HG02943 (cell line): ENCODE results near the gene POLE2.
"Not testable (repeated sequence)": the region's sequence is repeated elsewhere in the genome, so short reads cannot be mapped to it uniquely, and the experiment has no call there.

Source experiments
- ATAC-seq: cut with Tn5 transposase; IDR thresholded peaks from one replicate; pipeline ENCODE4 v1.9.1; 2021; ENCODE audit warnings: mild to moderate bottlenecking, low read depth, moderate library complexity; ENCODE audit not compliant: unreplicated experiment

Gene POLE2

DNA sequence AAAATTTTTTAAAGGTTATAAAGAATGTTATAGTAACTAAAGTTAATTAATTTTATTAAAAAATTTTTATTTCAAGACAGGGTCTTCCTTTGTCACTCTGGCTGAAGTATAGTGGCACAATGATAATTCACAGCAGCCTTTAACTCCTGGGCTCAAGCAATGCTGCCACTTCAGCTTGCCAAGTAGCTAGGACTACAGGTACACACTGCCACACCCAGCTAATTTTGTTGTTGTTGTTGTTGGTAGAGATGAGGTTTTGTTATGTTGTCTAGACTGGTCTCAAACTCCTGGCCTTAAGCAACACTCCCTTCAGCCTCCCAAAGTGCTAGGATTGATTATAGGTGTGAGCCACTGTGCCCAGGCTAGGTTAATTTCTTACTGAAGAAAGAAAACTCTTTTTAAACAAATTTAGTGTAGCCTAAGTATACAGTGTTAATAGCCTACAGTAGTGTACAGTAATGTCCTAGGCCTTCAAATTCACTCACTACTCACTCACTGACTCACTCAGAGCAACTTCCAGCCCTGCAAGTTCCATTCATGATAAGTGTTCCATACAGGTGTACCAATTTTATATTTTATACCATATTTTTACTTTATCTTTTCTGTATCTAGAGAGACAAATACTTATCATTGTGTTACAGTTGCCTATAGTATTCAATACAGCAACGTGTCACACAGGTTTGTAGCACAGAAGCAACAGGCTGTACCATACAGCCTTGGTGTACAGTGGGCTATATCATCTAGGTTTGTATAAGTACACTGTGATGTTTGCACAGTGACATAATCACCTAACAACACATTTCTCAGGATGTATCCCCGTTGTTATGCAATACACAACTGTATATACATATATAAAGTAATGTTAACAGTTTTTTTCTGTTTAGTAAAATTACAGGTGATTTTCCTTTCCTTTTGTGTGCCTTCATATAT, 28.2 kb downstream of the POLE2 start:
- no peak for ATAC-seq

- not testable (repeated sequence) for ATAC-seq
Measured at GRCh38 chr14:49657500-49657899, 30.5 kb downstream of the POLE2 start.

DNA sequence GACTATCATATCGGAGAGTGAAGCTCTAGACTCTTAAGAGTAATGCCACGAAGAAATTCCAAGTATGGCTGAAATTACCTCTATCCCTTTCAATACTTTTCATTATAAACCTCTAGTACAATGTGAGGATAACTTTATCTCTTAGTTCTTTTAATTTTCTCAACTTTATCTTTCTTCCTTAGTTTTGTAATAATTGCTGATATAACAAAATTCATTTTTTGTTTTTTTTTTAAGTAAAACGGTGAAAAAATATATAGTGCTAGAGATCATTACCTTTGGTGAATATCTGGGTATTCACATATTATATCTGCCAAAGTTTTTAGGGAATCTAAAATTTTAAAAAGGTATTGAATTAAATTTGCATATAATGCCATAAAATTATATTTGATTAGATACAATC, 33.5 kb downstream of the POLE2 start:
- no peak for ATAC-seq

DNA sequence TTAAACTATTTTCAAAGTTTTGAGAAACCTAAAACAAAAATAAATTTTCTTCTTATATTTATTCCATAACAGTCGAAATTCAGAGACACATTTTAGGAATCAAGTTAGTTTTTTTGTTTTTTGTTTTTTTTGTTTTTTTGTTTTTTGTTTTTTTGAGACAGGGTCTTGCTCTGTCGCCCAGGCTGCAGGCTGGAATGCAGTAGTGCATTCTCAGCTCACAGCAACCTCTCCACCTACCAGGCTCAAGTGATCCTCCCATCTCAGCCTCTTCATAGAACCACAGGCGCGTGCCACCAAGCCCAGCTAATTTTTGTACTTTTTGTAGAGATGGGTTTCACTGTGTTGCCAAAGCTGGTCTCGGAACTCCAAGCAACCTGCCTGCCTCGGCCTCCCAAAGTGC, 34.5 kb downstream of the POLE2 start:
- no peak for ATAC-seq

DNA sequence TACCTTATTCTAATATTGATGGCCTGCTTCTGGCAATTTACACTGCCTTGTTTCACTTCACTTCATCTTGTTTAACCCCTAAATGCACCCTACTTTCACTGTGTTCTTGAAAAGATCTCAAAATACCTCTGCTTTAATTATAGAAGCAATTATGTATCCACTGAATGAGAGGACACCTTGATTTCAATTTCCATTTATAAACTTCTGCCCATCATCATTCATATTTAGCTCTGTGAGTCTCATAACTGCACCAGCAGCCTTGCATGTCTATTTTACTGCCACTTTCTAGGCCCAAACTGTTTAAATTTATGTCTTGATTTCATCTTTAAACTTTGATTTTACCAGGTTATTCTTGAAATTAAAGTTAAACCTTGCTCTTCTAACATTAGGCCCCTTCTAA, 45.9 kb downstream of the POLE2 start:
- no peak for ATAC-seq

GRCh38 chr14:49641697-49642129, 46.3 kb downstream of the POLE2 start:
- no peak for ATAC-seq

- ATAC-seq, result no peak
Measured at GRCh38 chr14:49640540-49641417, 47.2 kb downstream of the POLE2 start.

GRCh38 chr14:49637534-49638078, 50.4 kb downstream of the POLE2 start:
- ATAC-seq, result no peak

DNA sequence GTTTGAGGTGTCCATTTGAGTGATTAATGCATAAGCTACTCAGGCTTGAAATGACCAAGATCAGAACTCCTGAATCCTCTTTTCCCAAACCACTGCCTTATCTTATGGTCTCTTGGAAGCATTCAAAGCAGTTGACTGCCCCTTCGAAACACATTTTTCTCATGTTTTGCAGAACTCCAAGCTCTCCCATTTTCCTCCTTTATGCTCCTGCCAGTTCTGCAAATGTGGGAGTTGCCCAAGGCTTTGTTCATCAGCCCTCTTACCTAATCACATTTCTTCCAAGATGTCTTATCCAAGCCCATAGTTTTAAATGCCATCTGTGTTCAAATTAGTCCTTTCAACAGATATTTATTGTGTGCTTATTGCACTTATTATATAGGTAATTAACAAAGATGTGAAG, 51.1 kb downstream of the POLE2 start:
- no peak for ATAC-seq

DNA sequence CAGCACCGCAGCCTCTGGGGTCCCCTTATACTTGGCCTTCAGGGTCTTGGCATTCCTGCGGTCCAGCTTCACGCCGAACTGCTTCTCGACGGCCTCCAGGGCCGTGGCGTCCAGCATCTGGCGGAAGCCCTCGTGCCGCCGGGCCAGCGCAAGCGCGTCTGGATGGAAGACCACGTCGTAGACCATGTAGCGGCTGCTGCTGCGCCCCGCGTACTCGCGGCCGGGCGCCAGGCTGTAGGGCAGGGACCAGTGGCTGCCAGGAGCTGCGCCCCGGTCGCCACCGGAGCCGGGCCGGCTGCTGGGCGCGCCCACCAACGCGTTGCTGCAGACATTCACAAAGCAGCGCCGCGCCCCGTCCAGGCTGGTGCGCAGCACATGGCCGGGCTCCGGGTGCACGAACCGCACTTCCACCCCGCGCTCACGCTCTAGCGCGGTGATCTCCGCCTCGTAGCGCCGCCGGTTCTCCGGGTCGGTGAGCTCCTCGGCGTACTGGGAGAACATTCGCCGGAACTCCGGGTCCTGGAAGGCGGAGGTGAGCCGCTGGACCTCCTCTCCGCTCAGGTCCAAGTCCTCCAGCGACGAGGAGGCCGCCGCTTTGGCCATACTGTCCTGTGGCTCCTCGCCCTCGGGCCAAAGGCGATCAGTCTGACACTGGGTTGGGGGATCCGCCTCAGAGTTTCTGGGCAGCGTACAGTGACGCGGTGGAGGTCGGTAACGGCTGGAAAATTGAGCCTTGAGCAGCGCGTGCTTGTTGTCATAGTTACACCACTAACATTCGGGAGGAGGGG, 53.3 kb downstream of the POLE2 start, which contains the start of gene DNAAF2:
Gene DNAAF2, minus strand, starts transcription at position 698 of the 788 bp plus-strand sequence. Its CDS starts 95 bp downstream, at position 603.
- ATAC-seq, result peak; percentile 29

DNA sequence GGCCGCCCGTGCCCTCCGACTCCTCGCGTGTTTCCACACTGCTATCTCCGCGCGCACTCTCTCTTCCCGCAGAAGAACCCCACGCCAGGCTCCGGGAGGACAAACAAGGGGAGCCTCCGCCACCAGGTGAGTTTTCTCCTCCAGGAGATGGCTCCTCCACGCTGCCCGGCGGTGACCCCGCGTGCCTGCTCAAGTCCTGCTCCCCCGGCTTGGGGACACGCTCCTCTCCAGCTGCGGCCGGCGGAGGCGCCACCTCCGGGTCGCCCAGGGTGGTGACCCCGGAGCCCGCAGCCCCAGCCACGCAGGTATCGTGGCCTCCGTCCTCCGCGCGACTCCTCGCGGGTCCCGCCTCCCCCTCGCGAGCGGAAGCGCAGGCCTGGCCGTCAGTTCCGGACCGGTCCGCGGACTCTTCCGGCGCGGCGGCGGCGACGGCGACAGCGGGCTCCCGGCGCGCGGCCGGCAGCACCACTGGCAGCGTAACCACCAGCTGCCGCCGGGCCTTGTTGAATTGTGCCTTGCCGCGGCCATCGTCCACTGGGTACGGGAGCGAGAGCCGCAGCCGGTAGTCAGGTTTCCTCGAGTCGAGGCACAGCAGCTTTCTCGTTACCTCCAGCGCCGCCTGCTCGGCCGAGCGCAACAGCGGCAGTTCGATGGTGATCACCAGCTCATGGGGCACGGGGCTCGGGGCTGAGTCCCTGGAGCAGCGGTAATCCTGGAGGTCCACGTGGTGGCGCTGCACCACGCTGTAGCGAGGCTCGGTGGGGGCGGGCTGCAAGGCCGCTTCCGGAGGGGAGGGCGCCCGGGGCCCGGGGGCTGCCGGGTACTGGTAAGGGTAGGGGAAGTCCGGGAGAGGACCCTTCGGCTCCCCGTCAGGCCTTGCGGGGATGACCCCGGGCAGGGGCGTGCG, 54.1 kb downstream of the POLE2 start:
- ATAC-seq, result peak; percentile 73

- ATAC-seq, result no peak
Measured at GRCh38 chr14:49623941-49624839, 63.8 kb downstream of the POLE2 start.

DNA sequence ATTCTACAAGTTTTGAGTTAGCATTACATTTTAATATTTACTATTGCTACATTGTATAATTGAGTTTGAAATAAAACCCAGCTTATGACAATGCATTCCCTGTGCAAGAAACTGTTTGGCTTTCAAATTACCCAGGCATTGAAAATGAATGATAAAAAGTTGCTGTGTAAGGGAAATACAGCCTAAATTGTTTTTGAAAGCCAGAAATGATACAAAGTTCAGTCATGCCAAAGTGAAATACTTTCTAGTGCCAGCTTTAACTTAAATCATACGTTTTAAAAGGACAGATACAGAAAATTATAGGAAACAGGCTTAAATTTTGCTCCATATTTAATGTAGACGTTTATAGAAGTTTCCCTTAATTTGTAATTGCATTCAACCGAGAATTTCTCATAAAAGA, 64.6 kb downstream of the POLE2 start:
- ATAC-seq, result no peak

- no peak for ATAC-seq
Measured at GRCh38 chr14:49622022-49622607, 65.9 kb downstream of the POLE2 start.

GRCh38 chr14:49621114-49621881, 66.7 kb downstream of the POLE2 start:
- peak; percentile 29 for ATAC-seq

- ATAC-seq, result peak; percentile 95
Measured at GRCh38 chr14:49620182-49621113, 67.6 kb downstream of the POLE2 start, which contains the start of the genes MGAT2 and RPL36AL. TSS of gene MGAT2 (plus strand) at chr14:49620799. CDS start at chr14:49621269, 470 bp downstream. TSS of gene RPL36AL (minus strand) at chr14:49620626. CDS start at chr14:49619104, 1,522 bp downstream.
